ENCODE results near the gene ZNF778. TPM values are rescaled to one million over a fixed set of nuclear protein-coding genes. Genes with fewer than 3 reads are reported as not detected.

ZNF778 gene
- total and polyA plus RNA-seq, 2 of the 13 experiments (the other 11 are each of a cell fraction or from before 2014, with no cell fraction given): 3.8 to 7.2 TPM

- TF ChIP-seq, protein P1, sequence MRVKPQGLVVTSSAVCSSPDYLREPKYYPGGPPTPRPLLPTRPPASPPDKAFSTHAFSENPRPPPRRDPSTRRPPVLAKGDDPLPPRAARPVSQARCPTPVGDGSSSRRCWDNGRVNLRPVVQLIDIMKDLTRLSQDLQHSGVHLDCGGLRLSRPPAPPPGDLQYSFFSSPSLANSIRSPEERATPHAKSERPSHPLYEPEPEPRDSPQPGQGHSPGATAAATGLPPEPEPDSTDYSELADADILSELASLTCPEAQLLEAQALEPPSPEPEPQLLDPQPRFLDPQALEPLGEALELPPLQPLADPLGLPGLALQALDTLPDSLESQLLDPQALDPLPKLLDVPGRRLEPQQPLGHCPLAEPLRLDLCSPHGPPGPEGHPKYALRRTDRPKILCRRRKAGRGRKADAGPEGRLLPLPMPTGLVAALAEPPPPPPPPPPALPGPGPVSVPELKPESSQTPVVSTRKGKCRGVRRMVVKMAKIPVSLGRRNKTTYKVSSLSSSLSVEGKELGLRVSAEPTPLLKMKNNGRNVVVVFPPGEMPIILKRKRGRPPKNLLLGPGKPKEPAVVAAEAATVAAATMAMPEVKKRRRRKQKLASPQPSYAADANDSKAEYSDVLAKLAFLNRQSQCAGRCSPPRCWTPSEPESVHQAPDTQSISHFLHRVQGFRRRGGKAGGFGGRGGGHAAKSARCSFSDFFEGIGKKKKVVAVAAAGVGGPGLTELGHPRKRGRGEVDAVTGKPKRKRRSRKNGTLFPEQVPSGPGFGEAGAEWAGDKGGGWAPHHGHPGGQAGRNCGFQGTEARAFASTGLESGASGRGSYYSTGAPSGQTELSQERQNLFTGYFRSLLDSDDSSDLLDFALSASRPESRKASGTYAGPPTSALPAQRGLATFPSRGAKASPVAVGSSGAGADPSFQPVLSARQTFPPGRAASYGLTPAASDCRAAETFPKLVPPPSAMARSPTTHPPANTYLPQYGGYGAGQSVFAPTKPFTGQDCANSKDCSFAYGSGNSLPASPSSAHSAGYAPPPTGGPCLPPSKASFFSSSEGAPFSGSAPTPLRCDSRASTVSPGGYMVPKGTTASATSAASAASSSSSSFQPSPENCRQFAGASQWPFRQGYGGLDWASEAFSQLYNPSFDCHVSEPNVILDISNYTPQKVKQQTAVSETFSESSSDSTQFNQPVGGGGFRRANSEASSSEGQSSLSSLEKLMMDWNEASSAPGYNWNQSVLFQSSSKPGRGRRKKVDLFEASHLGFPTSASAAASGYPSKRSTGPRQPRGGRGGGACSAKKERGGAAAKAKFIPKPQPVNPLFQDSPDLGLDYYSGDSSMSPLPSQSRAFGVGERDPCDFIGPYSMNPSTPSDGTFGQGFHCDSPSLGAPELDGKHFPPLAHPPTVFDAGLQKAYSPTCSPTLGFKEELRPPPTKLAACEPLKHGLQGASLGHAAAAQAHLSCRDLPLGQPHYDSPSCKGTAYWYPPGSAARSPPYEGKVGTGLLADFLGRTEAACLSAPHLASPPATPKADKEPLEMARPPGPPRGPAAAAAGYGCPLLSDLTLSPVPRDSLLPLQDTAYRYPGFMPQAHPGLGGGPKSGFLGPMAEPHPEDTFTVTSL (CRISPR knock-in tag; IDR thresholded peaks at IDR 0.05; ENCODE audit: borderline replicate concordance): peak; percentile 75
- peak; percentile 92 for TF ChIP-seq ZNF792 (CRISPR knock-in tag; IDR thresholded peaks at IDR 0.05)
- TF ChIP-seq, protein P2, sequence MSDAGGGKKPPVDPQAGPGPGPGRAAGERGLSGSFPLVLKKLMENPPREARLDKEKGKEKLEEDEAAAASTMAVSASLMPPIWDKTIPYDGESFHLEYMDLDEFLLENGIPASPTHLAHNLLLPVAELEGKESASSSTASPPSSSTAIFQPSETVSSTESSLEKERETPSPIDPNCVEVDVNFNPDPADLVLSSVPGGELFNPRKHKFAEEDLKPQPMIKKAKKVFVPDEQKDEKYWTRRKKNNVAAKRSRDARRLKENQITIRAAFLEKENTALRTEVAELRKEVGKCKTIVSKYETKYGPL (CRISPR knock-in tag; IDR thresholded peaks at IDR 0.05): 0 out of 2 replicates have a peak, but pooled peaks have one; percentile 57
- peak; percentile 90 for TF ChIP-seq ZNF225 (CRISPR knock-in tag; IDR thresholded peaks at IDR 0.05)
- no peak; the same call in 1 of the 2 replicates for TF ChIP-seq CENPT (CRISPR knock-in tag; IDR thresholded peaks at IDR 0.05; ENCODE audit: low read depth)
- no peak for TF ChIP-seq ZNF713 (CRISPR knock-in tag; IDR thresholded peaks at IDR 0.05)
- TF ChIP-seq NR2F6 (IDR thresholded peaks at IDR 0.05): no peak
- TF ChIP-seq NR2F6 (CRISPR knock-in tag; IDR thresholded peaks at IDR 0.05): peak; percentile 54
- TF ChIP-seq ZNF556 (CRISPR knock-in tag; IDR thresholded peaks at IDR 0.05; ENCODE audit: borderline replicate concordance): peak; percentile 90; the same call in 1 of the 2 replicates
- peak; percentile 52; the same call in 1 of the 2 replicates for TF ChIP-seq ZNF460 (CRISPR knock-in tag; IDR thresholded peaks at IDR 0.05; ENCODE audit: borderline replicate concordance)
- TF ChIP-seq MXI1 (IDR thresholded peaks at IDR 0.05; ENCODE audit: borderline replicate concordance, low read depth, low read length): peak; percentile 90; the same call in 2 of the 3 replicates
- peak; percentile 50; the same call in 1 of the 2 replicates for TF ChIP-seq ATF3 (CRISPR knock-in tag; IDR thresholded peaks at IDR 0.05)
- no peak for TF ChIP-seq ZNF24 (IDR thresholded peaks at IDR 0.05)
- 0 out of 2 replicates have a peak, but pooled peaks have one; percentile 61 for TF ChIP-seq MYPOP (CRISPR knock-in tag; IDR thresholded peaks at IDR 0.05)
- TF ChIP-seq, protein P3, sequence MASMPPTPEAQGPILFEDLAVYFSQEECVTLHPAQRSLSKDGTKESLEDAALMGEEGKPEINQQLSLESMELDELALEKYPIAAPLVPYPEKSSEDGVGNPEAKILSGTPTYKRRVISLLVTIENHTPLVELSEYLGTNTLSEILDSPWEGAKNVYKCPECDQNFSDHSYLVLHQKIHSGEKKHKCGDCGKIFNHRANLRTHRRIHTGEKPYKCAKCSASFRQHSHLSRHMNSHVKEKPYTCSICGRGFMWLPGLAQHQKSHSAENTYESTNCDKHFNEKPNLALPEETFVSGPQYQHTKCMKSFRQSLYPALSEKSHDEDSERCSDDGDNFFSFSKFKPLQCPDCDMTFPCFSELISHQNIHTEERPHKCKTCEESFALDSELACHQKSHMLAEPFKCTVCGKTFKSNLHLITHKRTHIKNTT (CRISPR knock-in tag; IDR thresholded peaks at IDR 0.05): 0 out of 2 replicates have a peak, but pooled peaks have one; percentile 83
- 0 out of 2 replicates have a peak, but pooled peaks have one; percentile 48 for TF ChIP-seq ZNF101 (CRISPR knock-in tag; IDR thresholded peaks at IDR 0.05; ENCODE audit: borderline replicate concordance, low read depth)
- TF ChIP-seq ZSCAN29 (CRISPR knock-in tag; conservative IDR thresholded peaks at IDR 0.05): 0 out of 2 replicates have a peak, but pooled peaks have one; percentile 50
These were observed at the start of gene ZNF778 (continued) for GRCh38 chr16:89217388-89218191.

Measured in HepG2 (cell line).